HL-60 (cell line): ENCODE results near the gene MYO9B.

Experiments used
- DNase-seq, 2 experiments: peaks; one replicate each; pipeline ENCODE4 v3.0.0-alpha.2; 2010 to 2020; ENCODE audit warnings: low read depth in 1 of 2, low spot score in 1 of 2
- H3K27ac ChIP-seq: fragments of 250-450 bp; sonication (Bioruptor Pico); replicated peaks from 2 replicates; pipeline ENCODE4 v1.5.1; 2020; ENCODE audit warnings: mild to moderate bottlenecking, moderate library complexity
- H3K27me3 ChIP-seq: fragments of 250-450 bp; sonication (Bioruptor Pico); 2 replicates; pipeline ENCODE4 v1.5.1; 2021; ENCODE audit warnings: mild to moderate bottlenecking, moderate library complexity; ENCODE audit not compliant: insufficient read depth, poor library complexity, severe bottlenecking
- H3K4me3 ChIP-seq: replicated peaks from 2 replicates; pipeline ENCODE4 v1.5.1; 2011; ENCODE audit warnings: mild to moderate bottlenecking, control low read depth, low read length; ENCODE audit not compliant: insufficient read depth
- GABPA ChIP-seq: IDR thresholded peaks from 2 replicates; pipeline ENCODE4 v1.6.1; 2012; ENCODE audit warnings: low read depth
- POLR2AphosphoS5 ChIP-seq: IDR thresholded peaks from 2 replicates; pipeline ENCODE4 v1.6.1; 2012; ENCODE audit warnings: low read depth
- REST ChIP-seq: IDR thresholded peaks from 2 replicates; pipeline ENCODE4 v1.6.1; 2012; ENCODE audit warnings: low read depth; ENCODE audit not compliant: insufficient replicate concordance
- SPI1 ChIP-seq: IDR thresholded peaks from 2 replicates; pipeline ENCODE4 v1.6.1; 2012; ENCODE audit warnings: low read depth, mild to moderate bottlenecking, borderline replicate concordance
- TF ChIP-seq, protein P1 (sequence below): IDR thresholded peaks from one replicate; pipeline ENCODE4 v1.5.1; 2011; ENCODE audit warnings: low read length, control low read depth, inconsistent platforms; ENCODE audit not compliant: insufficient read depth

The MYO9B gene

DNA sequence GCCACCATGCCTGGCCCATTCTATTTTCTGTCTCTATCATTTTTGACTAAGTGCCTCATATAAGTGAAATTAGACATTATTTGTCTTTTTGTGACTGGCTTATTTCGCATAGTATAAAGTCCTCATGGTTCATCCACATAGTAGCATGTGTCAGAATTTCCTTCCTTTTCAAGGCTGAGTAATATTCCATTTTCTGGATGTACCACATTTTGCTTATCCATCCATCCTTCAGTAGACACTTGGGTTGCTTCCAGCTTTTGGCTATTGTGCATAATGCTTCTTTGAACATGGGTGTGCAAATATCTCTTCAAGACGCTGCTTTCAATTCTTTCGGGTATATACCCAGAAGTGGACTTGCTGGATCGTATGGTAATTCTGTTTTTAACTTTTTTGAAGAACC is 88.1 kb downstream of the MYO9B start:
- Histone ChIP-seq H3K27me3 (no peaks in the 10 kb centered on the region), H3K4me3 (no peak overlapping the region), H3K27ac (no peak overlapping the region)
- DNase-seq, result no peak
- TF ChIP-seq GABPA (no peak), SPI1 (no peak), POLR2AphosphoS5 (no peak), REST (no peak)
- TF ChIP-seq, protein P1, sequence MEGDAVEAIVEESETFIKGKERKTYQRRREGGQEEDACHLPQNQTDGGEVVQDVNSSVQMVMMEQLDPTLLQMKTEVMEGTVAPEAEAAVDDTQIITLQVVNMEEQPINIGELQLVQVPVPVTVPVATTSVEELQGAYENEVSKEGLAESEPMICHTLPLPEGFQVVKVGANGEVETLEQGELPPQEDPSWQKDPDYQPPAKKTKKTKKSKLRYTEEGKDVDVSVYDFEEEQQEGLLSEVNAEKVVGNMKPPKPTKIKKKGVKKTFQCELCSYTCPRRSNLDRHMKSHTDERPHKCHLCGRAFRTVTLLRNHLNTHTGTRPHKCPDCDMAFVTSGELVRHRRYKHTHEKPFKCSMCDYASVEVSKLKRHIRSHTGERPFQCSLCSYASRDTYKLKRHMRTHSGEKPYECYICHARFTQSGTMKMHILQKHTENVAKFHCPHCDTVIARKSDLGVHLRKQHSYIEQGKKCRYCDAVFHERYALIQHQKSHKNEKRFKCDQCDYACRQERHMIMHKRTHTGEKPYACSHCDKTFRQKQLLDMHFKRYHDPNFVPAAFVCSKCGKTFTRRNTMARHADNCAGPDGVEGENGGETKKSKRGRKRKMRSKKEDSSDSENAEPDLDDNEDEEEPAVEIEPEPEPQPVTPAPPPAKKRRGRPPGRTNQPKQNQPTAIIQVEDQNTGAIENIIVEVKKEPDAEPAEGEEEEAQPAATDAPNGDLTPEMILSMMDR, result no peak

- no peaks in the 10 kb centered on the region for H3K27me3 ChIP-seq
- H3K27ac ChIP-seq, result no peak overlapping the region
- TF ChIP-seq REST (no peak), SPI1 (no peak), GABPA (no peak), POLR2AphosphoS5 (no peak)
- TF ChIP-seq, protein P1, result no peak
- no peak overlapping the region for H3K4me3 ChIP-seq
- DNase-seq, result no peak
Observed at GRCh38 chr19:17164639-17165038, 89.1 kb downstream of the MYO9B start.

GRCh38 chr19:17165715-17166114 is 90.1 kb downstream of the MYO9B start:
- H3K27ac ChIP-seq, result no peak overlapping the region
- no peak overlapping the region for H3K4me3 ChIP-seq
- H3K27me3 ChIP-seq, result no peaks in the 10 kb centered on the region
- DNase-seq, result no peak
- TF ChIP-seq GABPA (no peak), REST (no peak), POLR2AphosphoS5 (no peak), SPI1 (no peak)
- TF ChIP-seq, protein P1, result no peak
